Prostate gland (tissue), 2 donors: ENCODE data around the gene NID1. TPM values are rescaled to one million over a fixed set of nuclear protein-coding genes. Genes with fewer than 3 reads are reported as not detected.
A peak's percentile ranks its signal among the peaks of the same experiment; 100 is the strongest.

ENCODE experiments used
- DNase-seq: peaks from one replicate; pipeline ENCODE4 v3.0.0-alpha.2; 2019; ENCODE audit warnings: low spot score
- H3K27ac ChIP-seq, 2 donors: fragments of 200-600 bp; sonication (generic); 2 replicates each; pipeline ENCODE4 v1.5.1; 2017 to 2019
- H3K27me3 ChIP-seq: fragments of 200-600 bp; sonication (generic); replicated peaks from 2 replicates; pipeline ENCODE4 v1.5.1; 2019; ENCODE audit not compliant: insufficient read depth
- H3K36me3 ChIP-seq, 2 donors: fragments of 200-600 bp; sonication (generic); 1 replicate in 1 of 2; 2 replicates in 1 of 2; pipeline versions ENCODE4 v1.5.1 to v1.8.1; 2017 to 2019
- H3K4me1 ChIP-seq: fragments of 200-600 bp; sonication (generic); replicated peaks from 2 replicates; pipeline ENCODE4 v1.5.1; 2019
- H3K4me3 ChIP-seq, 2 donors: fragments of 200-600 bp; sonication (generic); 2 replicates each; pipeline ENCODE4 v1.5.1; 2017 to 2019
- H3K9me3 ChIP-seq: fragments of 200-600 bp; sonication (generic); 2 replicates; pipeline ENCODE4 v1.5.1; 2017
- POLR2A ChIP-seq: fragments of 450-650 bp; IDR thresholded peaks from one replicate; pipeline ENCODE4 v1.6.1; 2016; ENCODE audit warnings: antibody characterized with exemption, mild to moderate bottlenecking
- POLR2AphosphoS5 ChIP-seq: sonication (generic); formaldehyde crosslinking; IDR thresholded peaks from one replicate; pipeline ENCODE4 v1.6.1; 2017; ENCODE audit warnings: antibody characterized with exemption
- WGBS: methylation state at CpG from one replicate; pipeline ENCODE4 v1.1.5; 2018; 5-methylcytosine and 5-hydroxymethylcytosine counted together
- intact Hi-C: fragments of 100-400 bp; cut with DNase I; formaldehyde crosslinking; loops from one replicate; pipeline ENCODE4 v1.14.2; 2022
- total RNA-seq, 2 donors: library from RNA; depleted of rRNA; stranded (reverse); fragments of >200 nt; gene quantifications; one replicate each; pipeline ENCODE4 v1.1.0, GENCODE V29; 2016
- TF ChIP-seq, protein P1 (sequence below), 4 experiments: fragments of 200-600 bp in 2 of 4; fragments of 450-650 bp in 2 of 4; sonication (generic) in 2 of 4; IDR thresholded peaks; 1 replicate in 3 of 4; 2 replicates in 1 of 4; pipeline ENCODE4 v1.5.1; 2016 to 2019; ENCODE audit warnings: antibody characterized with exemption in 4 of 4, mild to moderate bottlenecking in 2 of 4, moderate library complexity in 2 of 4

The NID1 gene
- total RNA-seq, 2 donors from 2014 or later, result 21.6 to 74.9 TPM

DNA sequence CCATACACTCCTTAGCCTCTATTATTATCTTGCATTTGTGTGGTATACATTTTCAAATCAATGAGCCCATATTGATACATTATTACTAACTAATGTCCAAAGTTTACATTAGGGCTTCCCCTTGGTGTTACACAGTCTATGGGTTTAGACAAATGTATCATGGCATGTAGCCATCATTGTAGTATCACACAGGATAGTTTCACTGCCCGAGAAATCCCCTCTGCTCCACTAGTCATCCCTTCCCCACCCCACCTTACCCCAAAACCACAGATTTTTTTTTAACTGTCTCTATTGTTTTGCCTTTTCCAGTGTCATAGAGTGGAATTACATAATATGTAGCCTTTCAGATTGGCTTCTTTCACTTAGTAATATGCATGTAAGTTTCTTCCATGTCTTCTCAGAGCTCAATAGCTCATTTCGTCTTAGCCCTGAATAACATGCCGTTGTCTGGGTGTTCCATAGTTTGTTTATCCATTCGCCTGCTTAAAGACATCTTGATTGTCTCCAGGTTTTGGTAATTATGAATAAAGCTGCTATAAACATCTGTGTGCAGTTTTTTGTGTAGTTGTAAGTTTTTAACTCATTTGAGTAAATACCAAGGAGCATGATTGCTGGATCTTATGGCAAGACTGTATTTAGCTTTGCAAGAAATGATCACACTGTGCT, 111.8 kb downstream of the NID1 start:
- DNase-seq, result no peak
- H3K27me3 ChIP-seq, result no peaks in the 10 kb centered on the region
- 71% methylated on average over 4 of the region's 4 CpGs for WGBS
- TF ChIP-seq POLR2A (no peak), POLR2AphosphoS5 (no peak)
- TF ChIP-seq, protein P1, sequence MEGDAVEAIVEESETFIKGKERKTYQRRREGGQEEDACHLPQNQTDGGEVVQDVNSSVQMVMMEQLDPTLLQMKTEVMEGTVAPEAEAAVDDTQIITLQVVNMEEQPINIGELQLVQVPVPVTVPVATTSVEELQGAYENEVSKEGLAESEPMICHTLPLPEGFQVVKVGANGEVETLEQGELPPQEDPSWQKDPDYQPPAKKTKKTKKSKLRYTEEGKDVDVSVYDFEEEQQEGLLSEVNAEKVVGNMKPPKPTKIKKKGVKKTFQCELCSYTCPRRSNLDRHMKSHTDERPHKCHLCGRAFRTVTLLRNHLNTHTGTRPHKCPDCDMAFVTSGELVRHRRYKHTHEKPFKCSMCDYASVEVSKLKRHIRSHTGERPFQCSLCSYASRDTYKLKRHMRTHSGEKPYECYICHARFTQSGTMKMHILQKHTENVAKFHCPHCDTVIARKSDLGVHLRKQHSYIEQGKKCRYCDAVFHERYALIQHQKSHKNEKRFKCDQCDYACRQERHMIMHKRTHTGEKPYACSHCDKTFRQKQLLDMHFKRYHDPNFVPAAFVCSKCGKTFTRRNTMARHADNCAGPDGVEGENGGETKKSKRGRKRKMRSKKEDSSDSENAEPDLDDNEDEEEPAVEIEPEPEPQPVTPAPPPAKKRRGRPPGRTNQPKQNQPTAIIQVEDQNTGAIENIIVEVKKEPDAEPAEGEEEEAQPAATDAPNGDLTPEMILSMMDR (IDR thresholded peaks at IDR 0.05), result no peak
- intact Hi-C loops, result no loop called here
- no peak overlapping the region for H3K27ac ChIP-seq
- H3K9me3 ChIP-seq, result no peaks in the 10 kb centered on the region
- H3K4me1 ChIP-seq, result no peaks in the 10 kb centered on the region
- no peak overlapping the region for H3K4me3 ChIP-seq
- H3K36me3 ChIP-seq, result no peaks in the 10 kb centered on the region

DNA sequence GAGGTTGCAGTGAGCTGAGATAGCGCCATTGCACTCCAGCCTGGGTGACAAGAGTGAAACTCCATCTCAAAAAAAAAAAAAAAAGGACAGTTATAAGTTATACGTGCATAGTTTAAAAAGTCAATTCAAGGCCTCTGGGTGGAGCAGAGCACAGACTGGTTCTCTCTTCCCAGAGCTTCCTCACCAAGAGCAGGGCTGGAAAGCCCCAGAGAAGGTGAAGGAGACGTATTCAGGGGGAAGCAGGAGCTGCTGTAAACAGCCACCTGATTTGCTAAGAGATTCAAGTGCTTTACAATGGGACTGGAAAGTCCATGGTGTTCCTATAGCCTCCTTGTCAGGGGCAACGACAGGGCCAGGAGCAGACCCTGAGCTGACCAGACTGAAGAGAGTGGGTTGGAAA, 113.2 kb downstream of the NID1 start:
- no peak overlapping the region for H3K4me3 ChIP-seq
- H3K4me1 ChIP-seq, result no peaks in the 10 kb centered on the region
- no peaks in the 10 kb centered on the region for H3K36me3 ChIP-seq
- H3K27ac ChIP-seq, result no peak overlapping the region
- H3K27me3 ChIP-seq, result no peaks in the 10 kb centered on the region
- 86% methylated on average over 4 of the region's 4 CpGs for WGBS
- H3K9me3 ChIP-seq, result no peaks in the 10 kb centered on the region
- intact Hi-C loops, result no loop called here
- no peak for DNase-seq
- TF ChIP-seq POLR2A (no peak), POLR2AphosphoS5 (no peak)
- TF ChIP-seq, protein P1 (IDR thresholded peaks at IDR 0.05), result no peak

DNA sequence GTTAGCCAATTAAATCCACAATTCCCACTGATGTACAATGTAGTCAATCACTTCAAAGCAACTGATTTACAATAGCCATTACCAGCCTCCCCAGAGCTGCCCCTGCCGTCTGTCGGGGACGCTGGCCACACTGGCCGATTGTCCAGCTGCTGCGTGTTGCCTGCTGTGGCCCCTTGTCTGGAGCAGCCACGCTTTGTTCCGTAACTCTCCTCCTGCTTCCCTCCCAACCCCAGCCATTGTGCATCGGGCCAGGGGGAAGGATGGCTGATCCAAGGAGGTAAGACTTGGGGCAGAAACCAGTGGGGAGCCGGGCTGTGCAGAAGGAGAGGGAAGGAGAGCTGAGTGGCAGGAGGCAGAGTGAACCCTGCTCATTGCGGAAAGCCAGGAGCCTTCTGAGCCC, 114.6 kb downstream of the NID1 start:
- 90% methylated on average over 10 of the region's 10 CpGs for WGBS
- no peak overlapping the region for H3K4me3 ChIP-seq
- H3K9me3 ChIP-seq, result no peaks in the 10 kb centered on the region
- DNase-seq, result no peak
- no peaks in the 10 kb centered on the region for H3K36me3 ChIP-seq
- H3K27ac ChIP-seq, result no peak overlapping the region
- intact Hi-C loops, result no loop called here
- no peaks in the 10 kb centered on the region for H3K4me1 ChIP-seq
- no peak for TF ChIP-seq POLR2AphosphoS5
- no peak for TF ChIP-seq POLR2A
- TF ChIP-seq, protein P1 (IDR thresholded peaks at IDR 0.05), result no peak
- no peaks in the 10 kb centered on the region for H3K27me3 ChIP-seq

DNA sequence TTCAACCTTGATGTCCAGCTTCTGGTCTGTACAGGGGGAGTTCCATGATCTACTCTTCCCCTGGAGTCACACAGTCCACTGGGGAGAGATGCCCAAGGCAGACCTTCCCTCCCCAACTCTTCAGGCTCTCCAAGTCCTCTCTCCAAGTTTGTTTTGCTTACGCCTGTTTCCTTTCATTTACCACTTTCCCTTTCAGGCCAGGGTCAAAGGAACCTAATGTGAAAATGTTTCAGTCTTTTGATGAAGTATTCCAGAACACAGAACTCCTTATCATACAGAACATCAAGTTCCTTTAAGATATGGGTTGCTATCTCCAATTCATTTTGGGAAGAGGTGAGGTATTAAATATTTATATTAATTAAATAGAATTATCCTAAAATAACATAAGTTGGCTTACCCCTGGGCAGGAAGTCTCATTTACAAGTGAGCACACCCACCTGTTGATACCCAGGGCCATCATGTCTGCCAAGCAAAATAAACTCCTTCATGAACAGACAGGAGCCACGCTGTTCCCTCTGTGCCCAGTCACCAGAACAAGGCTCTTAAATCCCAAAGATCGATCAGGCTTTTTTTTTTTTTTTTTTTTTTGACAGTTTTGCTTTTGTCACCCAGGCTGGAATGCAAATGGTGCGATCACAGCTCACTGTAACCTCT, 116.0 kb downstream of the NID1 start:
- Histone ChIP-seq H3K36me3 (no peaks in the 10 kb centered on the region), H3K27me3 (no peaks in the 10 kb centered on the region), H3K27ac (peak overlapping the region; percentile 4 to 37), H3K4me1 (no peaks in the 10 kb centered on the region), H3K4me3 (no peak overlapping the region), H3K9me3 (no peaks in the 10 kb centered on the region)
- 37% methylated on average over 4 of the region's 4 CpGs for WGBS
- intact Hi-C loops, result no loop called here
- DNase-seq, result no peak
- TF ChIP-seq, protein P1 (IDR thresholded peaks at IDR 0.05), result no peak
- TF ChIP-seq POLR2AphosphoS5, result peak; percentile 40

DNA sequence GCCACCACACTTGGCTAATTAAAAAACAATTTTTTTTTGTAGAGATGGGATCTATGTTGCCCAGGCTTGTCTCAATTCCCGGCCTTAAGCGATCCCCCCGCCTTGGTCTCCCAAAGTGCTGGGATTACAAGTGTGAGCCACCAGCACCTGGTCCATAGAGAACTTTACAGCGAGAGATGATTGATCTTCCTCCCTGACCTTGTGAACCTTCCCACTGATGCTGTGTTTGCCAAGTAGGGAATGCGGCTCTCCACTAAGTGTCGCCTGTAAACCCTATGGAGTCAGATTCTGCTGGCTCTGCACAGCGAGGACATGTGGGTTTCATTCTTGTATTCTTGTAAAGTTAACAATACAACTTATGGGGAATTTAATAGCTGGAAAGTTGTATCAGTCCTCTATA, 116.9 kb downstream of the NID1 start:
- no peaks in the 10 kb centered on the region for H3K4me1 ChIP-seq
- no peak for DNase-seq
- no peaks in the 10 kb centered on the region for H3K27me3 ChIP-seq
- H3K27ac ChIP-seq, result no peak overlapping the region
- intact Hi-C loops, result no loop called here
- TF ChIP-seq POLR2AphosphoS5, result no peak
- no peak for TF ChIP-seq POLR2A
- TF ChIP-seq, protein P1 (IDR thresholded peaks at IDR 0.05), result no peak
- no peaks in the 10 kb centered on the region for H3K9me3 ChIP-seq
- no peaks in the 10 kb centered on the region for H3K36me3 ChIP-seq
- H3K4me3 ChIP-seq, result no peak overlapping the region
- 61% methylated on average over 7 of the region's 7 CpGs for WGBS
